IPS DF 6.9 (cell line): Measurements from ENCODE around the gene TGFB2.

Experiments used
- DNase-seq: peaks from one replicate; pipeline ENCODE4 v3.0.0-alpha.2; 2013; ENCODE audit warnings: low read depth, low spot score
- H3K27ac ChIP-seq: one replicate; pipeline ENCODE4 v1.5.1; 2013; ENCODE audit warnings: low read length, control low read depth
- H3K27me3 ChIP-seq: 2 replicates; pipeline ENCODE4 v1.6.1; 2013; ENCODE audit warnings: mild to moderate bottlenecking, low read length; ENCODE audit not compliant: control insufficient read depth, insufficient read depth
- H3K36me3 ChIP-seq: 2 replicates; pipeline ENCODE4 v1.6.1; 2013; ENCODE audit warnings: low read length; ENCODE audit not compliant: control insufficient read depth, insufficient read depth
- H3K4me1 ChIP-seq: 2 replicates; pipeline ENCODE4 v1.6.1; 2013; ENCODE audit warnings: low read length; ENCODE audit not compliant: control insufficient read depth, insufficient read depth
- H3K4me3 ChIP-seq: 2 replicates; pipeline ENCODE4 v1.5.1; 2013; ENCODE audit warnings: mild to moderate bottlenecking, low read length
- H3K9me3 ChIP-seq: 2 replicates; pipeline ENCODE4 v1.6.1; 2013; ENCODE audit warnings: low read length, inconsistent platforms; ENCODE audit not compliant: control insufficient read depth, insufficient read depth
- WGBS: extraction: QIAGEN DNeasy Blood & Tissue Kit; methylation state at CpG from one replicate; pipeline ENCODE4 v1.1.7; 2013; ENCODE audit warnings: mixed read lengths, missing lambda C conversion rate; ENCODE audit not compliant: insufficient read length, insufficient coverage; 5-methylcytosine and 5-hydroxymethylcytosine counted together

TGFB2 gene

GRCh38 chr1:218467101-218468072 lies 122.3 kb downstream of the TGFB2 start:
- Histone ChIP-seq H3K27ac (no peak overlapping the region), H3K27me3 (no peaks in the 10 kb centered on the region), H3K4me1 (no peaks in the 10 kb centered on the region), H3K36me3 (no peaks in the 10 kb centered on the region), H3K9me3 (no peaks in the 10 kb centered on the region), H3K4me3 (no peak overlapping the region)
- no CpG with 5 or more reads among the region's 8 CpGs for WGBS
- no peak for DNase-seq

GRCh38 chr1:218468711-218469110 lies 123.6 kb downstream of the TGFB2 start:
- WGBS: no CpG with 5 or more reads among the region's 4 CpGs
- no peak overlapping the region for H3K27ac ChIP-seq

GRCh38 chr1:218472885-218473284 lies 127.7 kb downstream of the TGFB2 start:
- no peak for DNase-seq
- H3K9me3 ChIP-seq: no peaks in the 10 kb centered on the region
- H3K4me3 ChIP-seq: no peak overlapping the region
- WGBS: no CpG with 5 or more reads among the region's 1 CpG
- no peaks in the 10 kb centered on the region for H3K27me3 ChIP-seq
- no peaks in the 10 kb centered on the region for H3K4me1 ChIP-seq
- H3K27ac ChIP-seq: no peak overlapping the region
- no peaks in the 10 kb centered on the region for H3K36me3 ChIP-seq

More at GRCh38 chr1:218468711-218469110, 123.6 kb downstream of the TGFB2 start:
- Histone ChIP-seq H3K36me3 (no peaks in the 10 kb centered on the region), H3K27me3 (no peaks in the 10 kb centered on the region), H3K4me3 (no peak overlapping the region), H3K4me1 (no peaks in the 10 kb centered on the region), H3K9me3 (no peaks in the 10 kb centered on the region)
- no peak for DNase-seq

- no CpG with 5 or more reads among the region's 2 CpGs for WGBS
- no peaks in the 10 kb centered on the region for H3K9me3 ChIP-seq
- no peaks in the 10 kb centered on the region for H3K4me1 ChIP-seq
- DNase-seq: no peak
- no peak overlapping the region for H3K27ac ChIP-seq
- H3K36me3 ChIP-seq: no peaks in the 10 kb centered on the region
- H3K27me3 ChIP-seq: no peaks in the 10 kb centered on the region
- H3K4me3 ChIP-seq: no peak overlapping the region
Observed at GRCh38 chr1:218473522-218473921, 128.4 kb downstream of the TGFB2 start.

- Histone ChIP-seq H3K27ac (no peak overlapping the region), H3K4me3 (no peak overlapping the region), H3K36me3 (no peaks in the 10 kb centered on the region), H3K9me3 (no peaks in the 10 kb centered on the region), H3K4me1 (no peaks in the 10 kb centered on the region), H3K27me3 (no peaks in the 10 kb centered on the region)
- DNase-seq: no peak
- WGBS: no CpG with 5 or more reads among the region's 5 CpGs
Observed at GRCh38 chr1:218474128-218474527, 129.0 kb downstream of the TGFB2 start.

- H3K27ac ChIP-seq: no peak overlapping the region
- no peaks in the 10 kb centered on the region for H3K36me3 ChIP-seq
- no CpG with 5 or more reads among the region's 1 CpG for WGBS
- no peaks in the 10 kb centered on the region for H3K4me1 ChIP-seq
- no peaks in the 10 kb centered on the region for H3K27me3 ChIP-seq
- H3K4me3 ChIP-seq: no peak overlapping the region
- H3K9me3 ChIP-seq: no peaks in the 10 kb centered on the region
- DNase-seq: no peak
Observed at GRCh38 chr1:218475275-218475674, 130.1 kb downstream of the TGFB2 start.

GRCh38 chr1:218475699-218476098 lies 130.6 kb downstream of the TGFB2 start:
- Histone ChIP-seq H3K4me1 (no peaks in the 10 kb centered on the region), H3K36me3 (no peaks in the 10 kb centered on the region), H3K4me3 (no peak overlapping the region), H3K27me3 (no peaks in the 10 kb centered on the region), H3K27ac (no peak overlapping the region), H3K9me3 (no peaks in the 10 kb centered on the region)
- WGBS: no CpG with 5 or more reads among the region's 1 CpG
- no peak for DNase-seq

GRCh38 chr1:218476385-218476784 lies 131.2 kb downstream of the TGFB2 start:
- H3K4me1 ChIP-seq: no peaks in the 10 kb centered on the region
- H3K27ac ChIP-seq: no peak overlapping the region

GRCh38 chr1:218478336-218478735 lies 133.2 kb downstream of the TGFB2 start:
- WGBS: no CpG with 5 or more reads among the region's 4 CpGs
- H3K4me1 ChIP-seq: no peaks in the 10 kb centered on the region

More at GRCh38 chr1:218476385-218476784, 131.2 kb downstream of the TGFB2 start:
- no peak for DNase-seq
- H3K36me3 ChIP-seq: no peaks in the 10 kb centered on the region
- no peaks in the 10 kb centered on the region for H3K27me3 ChIP-seq
- no CpG with 5 or more reads among the region's 3 CpGs for WGBS
- H3K9me3 ChIP-seq: no peaks in the 10 kb centered on the region
- H3K4me3 ChIP-seq: no peak overlapping the region

GRCh38 chr1:218479436-218480115 lies 134.4 kb downstream of the TGFB2 start:
- H3K9me3 ChIP-seq: no peaks in the 10 kb centered on the region
- H3K36me3 ChIP-seq: no peaks in the 10 kb centered on the region
- H3K27ac ChIP-seq: no peak overlapping the region
- no peaks in the 10 kb centered on the region for H3K4me1 ChIP-seq
- H3K4me3 ChIP-seq: no peak overlapping the region
- no peak for DNase-seq
- no peaks in the 10 kb centered on the region for H3K27me3 ChIP-seq
- no CpG with 5 or more reads among the region's 1 CpG for WGBS

More at GRCh38 chr1:218478336-218478735, 133.2 kb downstream of the TGFB2 start:
- H3K9me3 ChIP-seq: no peaks in the 10 kb centered on the region
- no peak overlapping the region for H3K4me3 ChIP-seq
- no peaks in the 10 kb centered on the region for H3K27me3 ChIP-seq
- no peaks in the 10 kb centered on the region for H3K36me3 ChIP-seq
- DNase-seq: no peak
- no peak overlapping the region for H3K27ac ChIP-seq
